Effector CD8-positive, alpha-beta T cell (primary cell): ENCODE results near the gene CREB5.
"Not testable (repeated sequence)": the region's sequence is repeated elsewhere in the genome, so short reads cannot be mapped to it uniquely, and the experiment has no call there.

ENCODE experiments used
- DNase-seq: peaks from one replicate; lab custom pipeline; 2025; lab: John Stamatoyannopoulos, UW

CREB5 gene

DNA sequence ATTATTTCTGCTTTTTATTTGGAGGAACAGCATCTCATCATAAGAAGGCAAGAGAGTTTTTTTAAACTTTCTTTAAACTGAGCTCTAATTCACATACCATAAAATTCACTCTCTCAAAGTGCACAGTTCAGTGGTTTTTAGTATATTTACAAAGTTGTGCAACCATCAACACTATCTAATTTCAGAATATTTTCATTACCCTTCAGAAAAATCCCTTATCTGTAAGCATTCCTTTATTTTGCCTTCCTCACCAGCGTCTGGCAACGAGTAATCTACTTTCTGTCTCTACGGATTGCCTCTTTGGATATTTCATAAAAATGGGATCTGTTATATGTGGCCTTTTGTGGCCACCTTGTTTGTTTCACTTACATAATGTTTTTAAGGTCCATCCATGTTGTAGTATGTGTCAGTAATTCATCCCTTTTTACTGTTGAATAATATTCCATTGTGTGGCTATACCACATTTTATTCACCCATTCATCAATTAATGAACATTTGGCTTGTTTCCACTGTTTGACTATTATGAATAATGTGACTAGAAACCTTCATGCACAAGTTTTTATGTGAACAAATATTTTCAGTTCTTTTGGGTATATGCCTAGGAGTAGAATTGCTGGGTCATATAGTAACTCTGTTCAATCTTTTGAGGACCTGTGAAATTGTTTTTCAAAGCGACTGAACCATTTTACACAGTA, 364.3 kb downstream of the CREB5 start:
- DNase-seq, result no peak

- DNase-seq, result no peak
Observed at GRCh38 chr7:28778786-28779185, 366.5 kb downstream of the CREB5 start.

DNA sequence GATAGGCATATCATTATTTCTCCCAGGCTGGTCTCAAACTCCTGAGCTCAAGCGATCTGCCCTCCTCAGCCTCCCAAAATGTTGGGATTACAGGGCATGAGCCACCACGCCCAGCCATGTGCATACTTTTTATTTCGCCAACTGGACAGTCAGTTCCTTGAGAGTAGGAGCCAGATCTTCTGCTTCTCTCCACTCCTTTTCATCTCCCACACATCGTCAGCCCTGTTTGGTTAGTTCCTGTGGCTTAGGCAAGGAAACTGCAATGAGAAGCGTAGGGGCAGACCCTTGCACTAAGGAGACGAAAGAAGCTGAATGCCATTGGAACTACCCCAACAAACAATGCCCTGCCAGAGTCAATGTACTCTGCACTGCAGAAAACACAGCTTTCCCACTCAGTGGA, 367.6 kb downstream of the CREB5 start:
- no peak for DNase-seq

- DNase-seq, result no peak
Observed at GRCh38 chr7:28782362-28782761, 370.0 kb downstream of the CREB5 start.

DNA sequence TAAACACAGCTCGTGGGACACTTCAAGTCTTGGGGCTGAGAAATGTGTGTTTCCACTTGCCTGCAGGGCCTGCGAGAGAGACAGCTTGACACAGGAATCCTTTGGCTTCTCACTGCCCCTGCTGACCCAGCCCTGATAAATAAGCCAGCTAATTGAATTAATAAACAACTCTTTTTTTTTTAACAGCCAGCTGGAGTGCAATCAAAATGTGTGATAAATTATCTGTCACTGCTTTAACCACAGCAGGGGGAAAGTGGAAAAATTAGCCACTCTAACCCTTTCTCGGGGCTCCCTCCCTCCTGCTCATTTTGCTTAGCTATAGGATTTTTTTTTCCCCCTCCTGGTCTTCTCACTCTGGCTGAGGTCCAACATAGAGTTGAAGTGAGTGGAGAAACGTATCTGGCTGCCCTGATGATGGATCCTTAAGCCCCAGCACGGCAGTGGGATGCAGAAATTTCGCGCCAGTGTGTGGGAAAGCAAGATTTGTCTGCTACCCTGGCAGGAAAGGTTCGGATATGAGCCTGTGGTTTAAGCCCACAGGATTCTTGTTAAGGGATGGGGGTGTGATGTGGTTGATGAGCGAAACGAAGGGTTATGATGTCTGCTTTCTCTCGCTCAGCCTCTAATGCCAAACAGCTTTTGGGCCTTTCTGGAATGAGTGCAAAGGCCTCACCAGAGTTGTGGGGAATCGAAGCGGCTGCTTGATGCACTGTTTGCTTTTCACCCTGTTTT, 372.0 kb downstream of the CREB5 start:
- no peak for DNase-seq

- no peak for DNase-seq
Observed at GRCh38 chr7:28785041-28785995, 373.0 kb downstream of the CREB5 start.

DNA sequence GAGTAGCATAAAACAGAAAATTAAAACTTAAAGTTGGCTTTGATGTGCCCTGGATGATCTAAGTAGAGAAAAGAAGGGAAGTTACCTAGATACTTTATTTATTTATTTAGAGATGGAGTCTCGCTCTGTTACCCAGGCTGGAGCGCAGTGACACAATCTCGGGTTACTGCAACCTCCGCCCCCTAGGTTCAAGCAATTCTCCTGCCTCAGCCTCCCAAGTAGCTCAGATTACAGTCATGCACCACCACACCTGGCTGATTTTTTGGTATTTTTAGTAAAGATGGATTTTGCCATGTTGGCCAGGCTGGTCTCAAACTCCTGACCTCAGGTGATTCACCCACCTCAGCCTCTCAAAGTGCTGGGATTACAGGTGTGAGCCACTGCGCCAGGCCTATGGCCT, 373.8 kb downstream of the CREB5 start:
- not testable (repeated sequence) for DNase-seq

GRCh38 chr7:28787106-28787505, 374.8 kb downstream of the CREB5 start:
- DNase-seq, result no peak

GRCh38 chr7:28790467-28790866, 378.1 kb downstream of the CREB5 start:
- DNase-seq, result no peak

DNA sequence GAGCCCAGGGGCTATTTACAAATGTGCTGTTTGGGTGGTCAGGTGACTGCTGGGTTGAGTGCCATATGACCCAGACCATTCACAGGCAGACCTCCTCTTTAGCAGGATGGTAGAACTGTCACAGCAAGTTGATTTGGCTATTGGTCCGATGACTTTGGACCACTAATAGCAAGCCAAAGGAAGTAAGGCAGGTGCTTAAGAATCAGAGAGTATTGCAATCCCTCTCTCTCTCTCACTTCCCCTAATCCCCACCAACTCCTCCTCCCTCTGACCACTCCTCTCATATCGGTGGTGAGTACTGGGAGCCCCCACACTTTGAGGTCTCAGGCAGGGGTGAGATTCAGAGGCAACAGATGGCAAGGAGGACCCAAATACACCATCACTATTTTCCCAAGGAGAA, 380.5 kb downstream of the CREB5 start:
- no peak for DNase-seq

- no peak for DNase-seq
Observed at GRCh38 chr7:28793381-28794085, 381.2 kb downstream of the CREB5 start.

DNA sequence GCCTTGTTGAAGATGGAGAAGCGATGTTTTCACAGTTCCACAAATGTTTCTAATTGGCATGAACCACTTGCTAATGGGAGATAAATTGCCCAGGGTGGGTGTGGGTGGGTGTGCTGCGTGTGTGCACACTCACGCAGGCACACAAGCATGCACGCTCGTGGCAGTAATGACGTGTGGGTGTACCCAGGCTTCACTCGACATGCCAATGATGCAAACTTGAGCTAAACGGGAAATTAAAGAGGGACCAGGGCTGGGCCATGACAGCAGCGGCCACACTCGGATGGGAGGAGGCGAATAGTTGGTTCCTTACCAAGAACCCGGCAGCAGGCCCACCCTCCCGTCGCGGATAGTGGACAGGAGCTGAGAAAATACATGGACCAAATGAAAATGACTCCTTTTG, 386.0 kb downstream of the CREB5 start:
- no peak for DNase-seq

DNA sequence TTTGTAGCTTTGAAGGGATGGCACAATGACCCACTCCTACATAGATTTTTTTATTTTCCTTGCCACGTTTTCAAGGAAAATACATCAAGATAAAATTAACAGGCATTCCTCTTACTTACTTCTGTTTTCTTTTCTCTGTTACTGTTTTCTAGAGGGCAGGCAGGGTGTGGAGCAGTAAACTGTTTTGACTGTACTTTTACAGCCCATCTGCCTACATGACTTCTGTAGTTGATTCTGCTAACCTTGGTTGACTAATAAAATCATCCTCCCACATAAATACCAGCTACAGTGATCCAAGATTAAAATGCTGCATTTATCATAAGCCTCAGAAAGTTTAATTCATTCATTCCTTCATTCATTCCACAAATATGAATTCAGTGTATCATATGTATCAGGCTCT, 387.3 kb downstream of the CREB5 start:
- no peak for DNase-seq

GRCh38 chr7:28800150-28800549, 387.8 kb downstream of the CREB5 start:
- DNase-seq, result no peak

GRCh38 chr7:28802450-28802849, 390.1 kb downstream of the CREB5 start:
- no peak for DNase-seq

DNA sequence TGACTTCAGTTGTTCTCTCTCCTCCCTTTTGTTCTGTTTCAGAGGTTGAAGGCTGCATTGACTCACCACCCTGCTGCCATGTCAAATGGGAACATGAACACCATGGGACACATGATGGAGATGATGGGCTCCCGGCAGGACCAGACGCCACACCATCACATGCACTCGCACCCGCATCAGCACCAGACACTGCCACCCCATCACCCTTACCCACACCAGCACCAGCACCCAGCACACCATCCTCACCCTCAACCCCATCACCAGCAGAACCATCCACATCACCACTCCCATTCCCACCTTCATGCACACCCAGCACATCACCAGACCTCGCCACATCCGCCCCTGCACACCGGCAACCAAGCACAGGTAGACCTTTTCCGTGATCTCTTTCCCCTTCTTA, 391.8 kb downstream of the CREB5 start:
- DNase-seq, result no peak

GRCh38 chr7:28804990-28805389, 392.7 kb downstream of the CREB5 start:
- DNase-seq, result no peak

GRCh38 chr7:28806841-28807240, 394.5 kb downstream of the CREB5 start:
- DNase-seq, result no peak

DNA sequence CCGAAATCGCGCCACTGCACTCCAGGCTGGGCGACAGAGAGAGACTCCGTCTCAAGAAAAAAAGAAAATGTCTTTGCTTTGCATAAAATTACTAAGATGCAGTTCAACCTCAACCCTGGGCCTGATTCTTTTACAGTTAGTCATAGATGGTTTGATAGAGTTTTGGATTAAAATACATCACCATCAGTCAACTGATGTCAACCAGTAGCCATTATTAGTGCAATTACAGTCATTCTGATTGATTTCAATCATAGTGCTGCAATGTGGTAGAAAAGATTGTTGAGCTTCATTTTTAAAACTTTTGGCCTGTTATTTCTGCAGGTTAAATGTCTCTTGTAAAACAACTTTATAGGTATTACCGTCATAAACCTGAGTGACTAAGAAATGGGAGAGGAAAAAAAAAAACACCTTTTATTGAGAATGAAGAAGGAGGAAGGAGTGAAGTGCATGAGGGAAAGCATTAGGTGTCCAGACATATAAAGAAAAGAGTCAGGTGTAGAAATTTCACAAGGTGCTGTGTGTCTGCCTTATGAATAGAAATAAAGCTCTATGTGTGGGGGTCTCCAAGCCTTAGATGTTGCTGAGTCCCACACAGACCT, 395.2 kb downstream of the CREB5 start:
- DNase-seq, result no peak

GRCh38 chr7:28808796-28809533, 396.6 kb downstream of the CREB5 start:
- no peak for DNase-seq

DNA sequence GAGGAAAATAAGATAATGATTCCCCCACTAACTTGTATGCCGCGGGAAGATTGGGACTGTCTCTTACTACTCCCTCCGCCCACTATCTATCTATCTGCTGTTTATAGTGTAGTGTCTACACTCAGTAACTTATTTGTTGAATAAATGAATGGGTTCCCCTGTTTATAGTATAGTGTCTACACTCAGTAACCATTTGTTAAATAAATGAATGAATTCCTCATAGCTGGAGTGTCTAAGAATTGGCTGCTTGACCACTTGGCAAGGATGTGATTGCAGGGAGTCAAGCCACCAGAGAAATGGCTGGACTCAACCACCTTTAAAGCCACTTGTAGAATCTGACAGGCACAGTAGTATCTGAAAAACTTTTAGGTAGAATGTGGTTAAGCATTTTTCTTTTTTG, 398.7 kb downstream of the CREB5 start:
- DNase-seq, result no peak
